ENCODE results near the gene MAPK4.

MAPK4 gene

GRCh38 chr18:50727721-50728471, 168.0 kb downstream of the MAPK4 start:
- DNase-seq: no peak

GRCh38 chr18:50729376-50729775, 169.5 kb downstream of the MAPK4 start:
- no peak for DNase-seq

GRCh38 chr18:50729986-50730385, 170.1 kb downstream of the MAPK4 start:
- no peak for DNase-seq

GRCh38 chr18:50734342-50734741, 174.5 kb downstream of the MAPK4 start:
- DNase-seq: no peak

- no peak for DNase-seq
Observed at GRCh38 chr18:50734886-50735285, 175.0 kb downstream of the MAPK4 start.

- no peak for DNase-seq
Observed at GRCh38 chr18:50737127-50737526, 177.2 kb downstream of the MAPK4 start.

- no peak for DNase-seq
Observed at GRCh38 chr18:50738098-50738757, 178.3 kb downstream of the MAPK4 start.

GRCh38 chr18:50742952-50743351, 183.1 kb downstream of the MAPK4 start:
- no peak for DNase-seq

GRCh38 chr18:50744253-50744652, 184.4 kb downstream of the MAPK4 start:
- DNase-seq: no peak

- DNase-seq: no peak
Observed at GRCh38 chr18:50745945-50746344, 186.1 kb downstream of the MAPK4 start.

- no peak for DNase-seq
Observed at GRCh38 chr18:50747849-50748242, 188.0 kb downstream of the MAPK4 start.

- DNase-seq: no peak
Observed at GRCh38 chr18:50748243-50749229, 188.6 kb downstream of the MAPK4 start.

GRCh38 chr18:50749421-50749820, 189.5 kb downstream of the MAPK4 start:
- DNase-seq: no peak

GRCh38 chr18:50749945-50750344, 190.1 kb downstream of the MAPK4 start:
- no peak for DNase-seq

- DNase-seq: no peak
Observed at GRCh38 chr18:50750546-50750945, 190.7 kb downstream of the MAPK4 start.

GRCh38 chr18:50751490-50751889, 191.6 kb downstream of the MAPK4 start:
- no peak for DNase-seq

GRCh38 chr18:50751947-50752346, 192.1 kb downstream of the MAPK4 start:
- no peak for DNase-seq

GRCh38 chr18:50753311-50753710, 193.4 kb downstream of the MAPK4 start:
- DNase-seq: no peak

- DNase-seq: no peak
Observed at GRCh38 chr18:50754297-50754696, 194.4 kb downstream of the MAPK4 start.

- DNase-seq: no peak
Observed at GRCh38 chr18:50757358-50757757, 197.5 kb downstream of the MAPK4 start.

GRCh38 chr18:50769463-50769862, 209.6 kb downstream of the MAPK4 start:
- DNase-seq: no peak

GRCh38 chr18:50775207-50775606, 215.3 kb downstream of the MAPK4 start:
- DNase-seq: no peak

- DNase-seq: no peak
Observed at GRCh38 chr18:50775726-50776125, 215.8 kb downstream of the MAPK4 start.

All from hematopoietic multipotent progenitor cell treated with erythropoietin and hydrocortisone succinate and interleukin-3 and kit ligand, for 4 days (in vitro differentiated cells).